ENCODE results near the gene NEFH. TPM values are rescaled to one million over a fixed set of nuclear protein-coding genes. Genes with fewer than 3 reads are reported as not detected.
"Not testable (repeated sequence)": the region's sequence is repeated elsewhere in the genome, so short reads cannot be mapped to it uniquely, and the experiment has no call there.

Gene NEFH
- total RNA-seq, 4 donors from 2014 or later: 0.23 to 3.0 (median 0.53) TPM

- intact Hi-C loops (cut with DNase I; ENCODE audit: low total_unique reads): no loop called here
- TF ChIP-seq CTCF (IDR thresholded peaks at IDR 0.05) (no peak), POLR2A (IDR thresholded peaks at IDR 0.05) (no peak)
- WGBS, 2 donors: 55 to 62% methylated on average over 5 of the region's 5 CpGs
- H3K4me3 ChIP-seq (ENCODE audit: low read depth, poor library complexity, severe bottlenecking): no peak overlapping the region
- DNase-seq (ENCODE audit: low spot score in 2 of 2): peak in 1 of 2 donors; percentile 60
Measured at GRCh38 chr22:29435236-29436136, 44.5 kb upstream of the NEFH start.

DNA sequence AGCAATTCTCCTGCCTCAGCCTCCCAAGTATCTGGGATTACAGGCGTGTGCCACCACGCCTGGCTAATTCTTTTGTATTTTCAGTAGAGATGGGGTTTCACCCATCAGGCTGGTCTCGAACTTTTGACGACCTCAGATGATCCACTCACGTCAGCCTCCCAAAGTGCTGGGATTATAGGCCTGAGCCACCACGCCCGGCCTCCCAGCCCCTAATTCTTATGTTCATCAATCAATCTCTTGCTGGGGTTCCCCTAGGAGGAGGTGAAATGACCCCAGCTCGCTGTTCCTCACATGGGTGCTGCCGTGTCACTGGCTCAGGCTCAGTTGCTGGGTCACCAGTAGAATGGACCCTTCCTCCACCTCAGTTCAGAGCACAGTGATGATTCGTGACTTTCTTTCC is 41.7 kb upstream of the NEFH start, which contains the start of gene RFPL1:
RFPL1 (plus strand) TSS at position 301 of the 400 bp plus-strand sequence.
- intact Hi-C loops (cut with DNase I; ENCODE audit: low total_unique reads); H3K4me3 ChIP-seq (ENCODE audit: low read depth, poor library complexity, severe bottlenecking); DNase-seq (ENCODE audit: low spot score in 2 of 2): not testable (repeated sequence)
- 95 to 97% methylated on average over 10 of the region's 10 CpGs for WGBS, 2 donors

DNA sequence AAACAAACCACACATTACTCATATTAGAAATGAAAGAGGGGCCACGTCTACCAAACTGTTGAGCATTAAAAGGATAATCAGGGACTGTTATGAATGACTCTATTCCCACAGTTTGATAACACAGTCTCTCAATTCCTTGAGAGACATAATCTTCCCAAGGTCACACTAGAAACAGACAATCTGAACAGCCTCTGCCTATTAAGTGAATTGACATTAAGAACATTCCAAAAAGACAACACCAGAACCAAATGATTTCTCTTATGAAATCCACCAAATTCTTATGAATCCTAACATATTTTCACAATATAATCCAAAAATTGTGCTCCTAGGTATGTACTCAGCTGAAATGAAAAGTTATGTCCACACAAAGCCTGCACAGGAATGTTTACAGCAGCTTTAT is 37.0 kb upstream of the NEFH start:
- DNase-seq (ENCODE audit: low spot score in 2 of 2): no peak
- intact Hi-C loops (cut with DNase I; ENCODE audit: low total_unique reads): no loop called here
- WGBS, 2 donors: 55 to 60% methylated on average over 1 of the region's 1 CpG
- no peak overlapping the region for H3K4me3 ChIP-seq (ENCODE audit: low read depth, poor library complexity, severe bottlenecking)
- TF ChIP-seq CTCF (IDR thresholded peaks at IDR 0.05) (no peak), POLR2A (IDR thresholded peaks at IDR 0.05) (no peak)

DNA sequence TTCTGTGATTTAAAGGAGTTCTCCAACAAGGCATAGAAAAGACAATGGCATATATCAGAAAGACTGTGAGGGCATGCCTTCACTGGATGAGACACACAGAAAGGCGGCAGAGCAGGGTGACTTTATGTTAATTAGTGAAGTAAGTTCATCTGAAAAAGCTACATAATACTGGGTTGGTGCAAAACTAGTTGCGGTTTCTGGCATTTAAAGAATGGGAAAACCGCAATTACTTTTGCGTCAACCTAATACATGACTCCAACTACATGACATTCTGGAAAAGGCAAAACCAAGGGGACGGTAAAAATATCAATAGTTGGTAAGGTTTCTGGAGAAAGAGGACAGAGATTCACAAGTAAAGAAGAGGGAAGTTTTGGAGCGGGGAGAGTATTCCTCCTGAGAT is 36.6 kb upstream of the NEFH start:
- no peak for DNase-seq (ENCODE audit: low spot score in 2 of 2)
- intact Hi-C loops (cut with DNase I; ENCODE audit: low total_unique reads): no loop called here
- 57 to 60% methylated on average over 6 of the region's 6 CpGs for WGBS, 2 donors
- TF ChIP-seq CTCF (IDR thresholded peaks at IDR 0.05): no peak
- H3K4me3 ChIP-seq (ENCODE audit: low read depth, poor library complexity, severe bottlenecking): no peak overlapping the region

- intact Hi-C loops (cut with DNase I; ENCODE audit: low total_unique reads): no loop called here
- TF ChIP-seq CTCF (IDR thresholded peaks at IDR 0.05) (no peak), POLR2A (IDR thresholded peaks at IDR 0.05) (no peak)
- WGBS, 2 donors: 48 to 53% methylated on average over 14 of the region's 14 CpGs
- DNase-seq (ENCODE audit: low spot score in 2 of 2): peak in 1 of 2 donors; percentile 40
- H3K4me3 ChIP-seq (ENCODE audit: low read depth, poor library complexity, severe bottlenecking): no peak overlapping the region
Measured at GRCh38 chr22:29443861-29444792, 35.9 kb upstream of the NEFH start.

DNA sequence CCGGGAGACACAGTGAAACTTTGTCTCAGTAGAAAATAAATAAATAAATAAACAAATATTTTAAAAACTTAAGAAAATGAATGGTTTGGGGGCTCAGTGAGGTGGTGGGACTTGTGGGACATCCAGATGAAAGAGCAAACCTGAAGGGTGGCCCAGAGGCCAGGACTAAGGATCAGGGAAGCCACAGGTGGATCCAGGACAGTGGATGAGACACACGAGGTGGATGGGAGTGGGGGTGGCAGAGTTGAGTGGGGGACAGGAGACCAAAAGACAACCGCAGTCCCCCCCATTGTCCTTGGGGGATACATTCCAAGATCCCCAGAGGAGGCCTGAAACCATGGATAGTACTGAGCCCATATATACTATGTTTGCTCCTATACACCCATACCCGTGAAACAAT is 34.5 kb upstream of the NEFH start:
- TF ChIP-seq POLR2A (IDR thresholded peaks at IDR 0.05) (no peak), CTCF (IDR thresholded peaks at IDR 0.05) (no peak)
- intact Hi-C loops (cut with DNase I; ENCODE audit: low total_unique reads): no loop called here
- 88 to 90% methylated on average over 4 of the region's 4 CpGs for WGBS, 2 donors
- H3K4me3 ChIP-seq (ENCODE audit: low read depth, poor library complexity, severe bottlenecking): no peak overlapping the region
- peak in 1 of 2 donors; percentile 54 for DNase-seq (ENCODE audit: low spot score in 2 of 2)

All from lower leg skin (tissue), 4 donors.